ENCODE results near the gene KPTN.

DNA sequence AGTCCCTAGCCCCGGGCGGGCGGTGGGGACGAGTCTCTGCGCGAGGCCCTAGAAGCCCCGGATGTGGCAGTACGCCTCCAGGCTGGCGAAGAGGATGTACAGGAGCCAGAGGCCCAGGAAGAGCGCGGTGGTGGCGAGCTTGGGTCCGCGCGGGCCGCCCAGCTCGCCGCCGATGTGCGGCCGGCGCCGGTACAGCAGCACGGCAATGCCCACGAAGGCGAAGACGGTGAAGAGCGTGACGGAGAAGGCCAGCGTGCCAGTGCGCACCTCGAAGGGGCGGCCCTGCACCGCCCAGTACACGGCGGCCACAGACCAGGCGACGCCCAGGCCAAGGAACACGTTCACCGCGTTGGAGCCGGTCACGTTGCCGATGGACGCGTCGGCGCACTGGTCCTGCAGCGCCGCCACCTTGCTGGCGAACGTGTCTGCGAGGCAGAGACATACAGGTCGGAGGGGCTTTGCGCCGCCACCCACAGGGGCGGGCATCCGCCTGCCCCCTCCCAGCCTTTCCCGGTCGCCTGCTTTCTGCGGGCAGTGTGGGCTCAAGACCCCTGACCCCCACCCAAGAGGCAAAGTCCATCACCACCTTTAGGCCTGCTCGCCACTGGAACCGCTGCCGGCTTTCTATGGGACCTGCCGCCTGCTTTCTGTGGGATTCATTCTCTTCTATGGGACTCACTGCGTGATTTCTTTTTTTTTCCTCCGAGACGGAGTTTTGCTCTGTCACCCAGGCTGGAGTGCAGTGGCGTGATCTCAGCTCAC lies 53.8 kb downstream of the KPTN start:
- TF ChIP-seq, protein P1, sequence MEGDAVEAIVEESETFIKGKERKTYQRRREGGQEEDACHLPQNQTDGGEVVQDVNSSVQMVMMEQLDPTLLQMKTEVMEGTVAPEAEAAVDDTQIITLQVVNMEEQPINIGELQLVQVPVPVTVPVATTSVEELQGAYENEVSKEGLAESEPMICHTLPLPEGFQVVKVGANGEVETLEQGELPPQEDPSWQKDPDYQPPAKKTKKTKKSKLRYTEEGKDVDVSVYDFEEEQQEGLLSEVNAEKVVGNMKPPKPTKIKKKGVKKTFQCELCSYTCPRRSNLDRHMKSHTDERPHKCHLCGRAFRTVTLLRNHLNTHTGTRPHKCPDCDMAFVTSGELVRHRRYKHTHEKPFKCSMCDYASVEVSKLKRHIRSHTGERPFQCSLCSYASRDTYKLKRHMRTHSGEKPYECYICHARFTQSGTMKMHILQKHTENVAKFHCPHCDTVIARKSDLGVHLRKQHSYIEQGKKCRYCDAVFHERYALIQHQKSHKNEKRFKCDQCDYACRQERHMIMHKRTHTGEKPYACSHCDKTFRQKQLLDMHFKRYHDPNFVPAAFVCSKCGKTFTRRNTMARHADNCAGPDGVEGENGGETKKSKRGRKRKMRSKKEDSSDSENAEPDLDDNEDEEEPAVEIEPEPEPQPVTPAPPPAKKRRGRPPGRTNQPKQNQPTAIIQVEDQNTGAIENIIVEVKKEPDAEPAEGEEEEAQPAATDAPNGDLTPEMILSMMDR (IDR thresholded peaks at IDR 0.05), result no peak
- TF ChIP-seq EZH2 (IDR thresholded peaks at IDR 0.05; ENCODE audit: borderline replicate concordance, insufficient read depth, low read depth, low read length, poor library complexity, severe bottlenecking), result no peak
